BE2C (cell line): ENCODE results near the gene ANKS1A.

Experiments
- DNase-seq: peaks from one replicate; pipeline ENCODE4 v3.0.0-alpha.2; 2020
- H3K27me3 ChIP-seq: fragments of 250-450 bp; sonication (Bioruptor Pico); 2 replicates; pipeline ENCODE4 v1.5.1; 2020; ENCODE audit warnings: mild to moderate bottlenecking
- H3K36me3 ChIP-seq: fragments of 250-450 bp; sonication (Bioruptor Pico); 2 replicates; pipeline ENCODE4 v1.5.1; 2020; ENCODE audit warnings: mild to moderate bottlenecking
- H3K4me1 ChIP-seq: fragments of 250-450 bp; sonication (Bioruptor Pico); 2 replicates; pipeline ENCODE4 v1.5.1; 2020
- H3K4me3 ChIP-seq: 2 replicates; pipeline ENCODE4 v1.5.1; 2011; ENCODE audit warnings: low read depth, low read length
- H3K9me3 ChIP-seq: fragments of 250-450 bp; sonication (Bioruptor Pico); 2 replicates; pipeline ENCODE4 v1.5.1; 2020
- TF ChIP-seq, protein P1 (sequence below): IDR thresholded peaks from 2 replicates; pipeline ENCODE4 v1.5.1; 2012; ENCODE audit warnings: mild to moderate bottlenecking, low read depth, low read length

ANKS1A gene

GRCh38 chr6:35063701-35064280, 174.7 kb downstream of the ANKS1A start:
- TF ChIP-seq, protein P1, sequence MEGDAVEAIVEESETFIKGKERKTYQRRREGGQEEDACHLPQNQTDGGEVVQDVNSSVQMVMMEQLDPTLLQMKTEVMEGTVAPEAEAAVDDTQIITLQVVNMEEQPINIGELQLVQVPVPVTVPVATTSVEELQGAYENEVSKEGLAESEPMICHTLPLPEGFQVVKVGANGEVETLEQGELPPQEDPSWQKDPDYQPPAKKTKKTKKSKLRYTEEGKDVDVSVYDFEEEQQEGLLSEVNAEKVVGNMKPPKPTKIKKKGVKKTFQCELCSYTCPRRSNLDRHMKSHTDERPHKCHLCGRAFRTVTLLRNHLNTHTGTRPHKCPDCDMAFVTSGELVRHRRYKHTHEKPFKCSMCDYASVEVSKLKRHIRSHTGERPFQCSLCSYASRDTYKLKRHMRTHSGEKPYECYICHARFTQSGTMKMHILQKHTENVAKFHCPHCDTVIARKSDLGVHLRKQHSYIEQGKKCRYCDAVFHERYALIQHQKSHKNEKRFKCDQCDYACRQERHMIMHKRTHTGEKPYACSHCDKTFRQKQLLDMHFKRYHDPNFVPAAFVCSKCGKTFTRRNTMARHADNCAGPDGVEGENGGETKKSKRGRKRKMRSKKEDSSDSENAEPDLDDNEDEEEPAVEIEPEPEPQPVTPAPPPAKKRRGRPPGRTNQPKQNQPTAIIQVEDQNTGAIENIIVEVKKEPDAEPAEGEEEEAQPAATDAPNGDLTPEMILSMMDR: no peak
- Histone ChIP-seq H3K36me3 (no peaks in the 10 kb centered on the region), H3K27me3 (no peaks in the 10 kb centered on the region), H3K9me3 (no peaks in the 10 kb centered on the region), H3K4me3 (no peak overlapping the region), H3K4me1 (no peaks in the 10 kb centered on the region)
- no peak for DNase-seq

DNA sequence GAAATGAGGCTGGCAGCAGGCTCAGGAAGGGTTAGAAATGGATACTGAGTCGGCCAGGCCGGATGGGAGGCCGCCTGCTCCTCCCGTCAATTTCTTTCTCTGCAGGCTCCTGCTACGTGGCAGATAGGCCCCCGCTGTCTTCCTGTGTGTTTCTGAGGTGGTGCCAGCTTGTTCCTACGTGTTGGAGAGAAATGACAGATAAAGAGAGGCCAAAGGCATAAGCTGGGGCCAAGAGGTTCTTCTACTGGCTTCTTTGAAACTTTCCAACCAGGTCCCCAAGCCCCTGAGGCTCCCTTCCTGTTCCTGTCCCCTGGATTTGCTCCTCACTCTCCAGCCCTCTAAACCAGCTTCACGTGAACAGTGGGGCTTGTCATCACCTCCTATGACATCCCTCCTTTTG, 175.2 kb downstream of the ANKS1A start:
- Histone ChIP-seq H3K36me3 (no peaks in the 10 kb centered on the region), H3K27me3 (no peaks in the 10 kb centered on the region), H3K9me3 (no peaks in the 10 kb centered on the region), H3K4me1 (no peaks in the 10 kb centered on the region), H3K4me3 (no peak overlapping the region)
- TF ChIP-seq, protein P1: no peak
- no peak for DNase-seq

GRCh38 chr6:35064757-35065440, 175.8 kb downstream of the ANKS1A start:
- TF ChIP-seq, protein P1: no peak
- Histone ChIP-seq H3K9me3 (no peaks in the 10 kb centered on the region), H3K27me3 (no peaks in the 10 kb centered on the region), H3K4me1 (no peaks in the 10 kb centered on the region), H3K36me3 (no peaks in the 10 kb centered on the region), H3K4me3 (no peak overlapping the region)
- no peak for DNase-seq

GRCh38 chr6:35065441-35065800, 176.4 kb downstream of the ANKS1A start:
- no peak for DNase-seq
- Histone ChIP-seq H3K9me3 (no peaks in the 10 kb centered on the region), H3K27me3 (no peaks in the 10 kb centered on the region), H3K4me1 (no peaks in the 10 kb centered on the region), H3K4me3 (no peak overlapping the region), H3K36me3 (no peaks in the 10 kb centered on the region)
- TF ChIP-seq, protein P1: no peak

DNA sequence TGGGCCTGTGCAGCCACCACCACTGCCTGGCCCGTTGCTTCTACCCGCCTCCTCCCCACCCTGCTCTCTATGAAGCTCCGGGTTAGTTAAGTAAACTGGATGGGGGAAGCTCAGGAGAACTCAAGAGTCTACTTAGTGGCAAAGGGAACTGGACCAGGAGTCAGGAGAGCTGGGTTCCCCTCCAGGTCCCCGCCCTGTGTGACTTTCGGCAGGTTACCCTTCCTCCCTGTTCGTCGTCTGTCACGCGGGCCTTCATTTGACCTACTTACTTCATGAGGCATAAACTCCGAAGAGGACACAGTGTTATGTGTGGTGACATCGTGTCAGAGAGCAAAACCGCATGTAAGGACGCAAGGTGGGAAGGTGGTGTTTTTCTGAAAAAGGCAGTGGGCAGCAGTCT, 176.8 kb downstream of the ANKS1A start:
- H3K36me3 ChIP-seq: no peaks in the 10 kb centered on the region
- no peak overlapping the region for H3K4me3 ChIP-seq
- H3K9me3 ChIP-seq: no peaks in the 10 kb centered on the region
- TF ChIP-seq, protein P1: no peak
- no peak for DNase-seq
- H3K4me1 ChIP-seq: no peaks in the 10 kb centered on the region
- no peaks in the 10 kb centered on the region for H3K27me3 ChIP-seq

- Histone ChIP-seq H3K9me3 (no peaks in the 10 kb centered on the region), H3K4me3 (no peak overlapping the region), H3K27me3 (no peaks in the 10 kb centered on the region), H3K36me3 (no peaks in the 10 kb centered on the region), H3K4me1 (no peaks in the 10 kb centered on the region)
- TF ChIP-seq, protein P1: no peak
- no peak for DNase-seq
Measured at GRCh38 chr6:35067234-35067633, 178.2 kb downstream of the ANKS1A start.
